H9 (cell line): Measurements from ENCODE around the gene MAD1L1. TPM values are rescaled to one million over a fixed set of nuclear protein-coding genes. Genes with fewer than 3 reads are reported as not detected.
"Not testable (repeated sequence)": the region's sequence is repeated elsewhere in the genome, so short reads cannot be mapped to it uniquely, and the experiment has no call there.

ENCODE experiments used
- DNase-seq: peaks from one replicate; pipeline ENCODE4 v3.0.0-alpha.2; 2017
- H2AFZ ChIP-seq: one replicate; pipeline ENCODE4 v1.6.1; 2013; ENCODE audit warnings: mild to moderate bottlenecking, low read length, control low read depth, moderate library complexity
- H2AK5ac ChIP-seq: 2 replicates; pipeline ENCODE4 v1.6.1; 2013; ENCODE audit warnings: low read length, control low read depth, mixed read lengths; ENCODE audit not compliant: insufficient read length
- H2BK120ac ChIP-seq: one replicate; pipeline ENCODE4 v1.6.1; 2013; ENCODE audit warnings: low read depth, mild to moderate bottlenecking, low read length, control low read depth, inconsistent platforms; ENCODE audit not compliant: poor library complexity, severe bottlenecking
- H2BK12ac ChIP-seq: 2 replicates; pipeline ENCODE4 v1.6.1; 2013; ENCODE audit warnings: low read length, control low read depth, mixed read lengths, low read depth; ENCODE audit not compliant: insufficient read length
- H2BK15ac ChIP-seq: 2 replicates; pipeline ENCODE4 v1.6.1; 2013; ENCODE audit warnings: low read depth, low read length, control low read depth
- H2BK20ac ChIP-seq: one replicate; pipeline ENCODE4 v1.6.1; 2013; ENCODE audit warnings: low read depth, mild to moderate bottlenecking, low read length, control low read depth, inconsistent platforms; ENCODE audit not compliant: poor library complexity, severe bottlenecking
- H2BK5ac ChIP-seq: 2 replicates; pipeline ENCODE4 v1.6.1; 2013; ENCODE audit warnings: low read length, control low read depth, mixed read lengths; ENCODE audit not compliant: insufficient read length
- H3K14ac ChIP-seq: 2 replicates; pipeline ENCODE4 v1.6.1; 2013; ENCODE audit warnings: low read length, control low read depth; ENCODE audit not compliant: insufficient read depth
- H3K18ac ChIP-seq: 2 replicates; pipeline ENCODE4 v1.6.1; 2013; ENCODE audit warnings: low read depth, mild to moderate bottlenecking, mixed read lengths, low read length, control low read depth; ENCODE audit not compliant: insufficient read length
- H3K23ac ChIP-seq: 2 replicates; pipeline ENCODE4 v1.6.1; 2013; ENCODE audit warnings: low read length, control low read depth, mixed read lengths, low read depth; ENCODE audit not compliant: insufficient read length
- H3K23me2 ChIP-seq: 2 replicates; pipeline ENCODE4 v1.6.1; 2013; ENCODE audit warnings: low read depth, mild to moderate bottlenecking, mixed read lengths, low read length, control low read depth; ENCODE audit not compliant: insufficient read length, poor library complexity, severe bottlenecking
- H3K27ac ChIP-seq: 2 replicates; pipeline ENCODE4 v1.5.1; 2013; ENCODE audit warnings: low read length, control low read depth, mixed read lengths, low read depth; ENCODE audit not compliant: insufficient read length
- H3K27me3 ChIP-seq: 2 replicates; pipeline ENCODE4 v1.6.1; 2013; ENCODE audit warnings: low read length, control low read depth, inconsistent platforms; ENCODE audit not compliant: insufficient read depth
- H3K4ac ChIP-seq: 2 replicates; pipeline ENCODE4 v1.6.1; 2013; ENCODE audit warnings: low read depth, mild to moderate bottlenecking, control low read depth, inconsistent platforms, low read length, moderate library complexity
- H3K4me1 ChIP-seq: 2 replicates; pipeline ENCODE4 v1.6.1; 2013; ENCODE audit warnings: low read length, control low read depth, inconsistent platforms; ENCODE audit not compliant: insufficient read depth
- H3K4me2 ChIP-seq: 2 replicates; pipeline ENCODE4 v1.6.1; 2013; ENCODE audit warnings: low read length, control low read depth, mixed read lengths; ENCODE audit not compliant: insufficient read length, insufficient read depth
- H3K56ac ChIP-seq: 2 replicates; pipeline ENCODE4 v1.6.1; 2013; ENCODE audit warnings: low read depth, mild to moderate bottlenecking, mixed read lengths, low read length, control low read depth; ENCODE audit not compliant: insufficient read length
- H3K79me1 ChIP-seq: 2 replicates; pipeline ENCODE4 v1.6.1; 2013; ENCODE audit warnings: low read depth, mild to moderate bottlenecking, moderate library complexity, low read length, control low read depth, inconsistent platforms; ENCODE audit not compliant: insufficient read depth, poor library complexity, severe bottlenecking
- H3K79me2 ChIP-seq: 2 replicates; pipeline ENCODE4 v1.6.1; 2013; ENCODE audit warnings: low read length, control low read depth, inconsistent platforms; ENCODE audit not compliant: insufficient read depth
- H3K9ac ChIP-seq: 2 replicates; pipeline ENCODE4 v1.6.1; 2013; ENCODE audit warnings: low read length, control low read depth, mixed read lengths; ENCODE audit not compliant: insufficient read length; ENCODE audit errors: extremely low read depth
- H3K9me3 ChIP-seq: one replicate; pipeline ENCODE4 v1.6.1; 2013; ENCODE audit warnings: low read depth, low read length, inconsistent platforms; ENCODE audit not compliant: control insufficient read depth
- H3T11ph ChIP-seq: one replicate; pipeline ENCODE4 v1.6.1; 2013; ENCODE audit warnings: mild to moderate bottlenecking, low read length, control low read depth, inconsistent platforms
- H4K20me1 ChIP-seq: one replicate; pipeline ENCODE4 v1.6.1; 2013; ENCODE audit not compliant: control insufficient read depth, insufficient read length, insufficient read depth
- H4K5ac ChIP-seq: 2 replicates; pipeline ENCODE4 v1.6.1; 2013; ENCODE audit warnings: low read depth, mild to moderate bottlenecking, mixed read lengths, low read length, control low read depth; ENCODE audit not compliant: insufficient read length
- H4K8ac ChIP-seq: replicated peaks from 2 replicates; pipeline ENCODE4 v1.6.1; 2013; ENCODE audit warnings: low read length, control low read depth, mixed read lengths, low read depth; ENCODE audit not compliant: insufficient read length
- H4K91ac ChIP-seq: 2 replicates; pipeline ENCODE4 v1.6.1; 2013; ENCODE audit warnings: low read depth, mild to moderate bottlenecking, moderate library complexity, mixed read lengths, low read length, control low read depth; ENCODE audit not compliant: insufficient read length
- H3K27ac Mint-ChIP-seq, 3 experiments: 2 replicates in 2 of 3; 3 replicates in 1 of 3; pipeline ENCODE4 v1.8.0; 2020 to 2021; ENCODE audit warnings: mixed read lengths in 3 of 3, mild to moderate bottlenecking in 1 of 3, moderate library complexity in 1 of 3
- H3K27me3 Mint-ChIP-seq: 2 replicates; pipeline ENCODE4 v1.8.0; 2021; ENCODE audit warnings: low read depth, mild to moderate bottlenecking, moderate library complexity, mixed read lengths
- H3K36me3 Mint-ChIP-seq, 3 experiments: 2 replicates in 2 of 3; 3 replicates in 1 of 3; pipeline ENCODE4 v1.8.0; 2020 to 2021; ENCODE audit warnings: low read depth in 3 of 3, mixed read lengths in 3 of 3; ENCODE audit not compliant: insufficient read depth in 1 of 3
- H3K4me1 Mint-ChIP-seq, 2 experiments: 2 replicates each; pipeline ENCODE4 v1.8.0; 2020; ENCODE audit warnings: mixed read lengths in 2 of 2
- H3K4me3 Mint-ChIP-seq, 2 experiments: 2 replicates in 1 of 2; 3 replicates in 1 of 2; pipeline ENCODE4 v1.8.0; 2020 to 2021; ENCODE audit warnings: mild to moderate bottlenecking in 2 of 2, mixed read lengths in 2 of 2, moderate library complexity in 1 of 2
- H3K9me3 Mint-ChIP-seq, 2 experiments: 2 replicates in 1 of 2; 3 replicates in 1 of 2; pipeline ENCODE4 v1.8.0; 2020; ENCODE audit warnings: mild to moderate bottlenecking in 2 of 2, mixed read lengths in 2 of 2, moderate library complexity in 1 of 2
- WGBS: extraction: QIAGEN DNeasy Blood & Tissue Kit; methylation state at CpG from one replicate; pipeline ENCODE4 v1.1.7; 2013; ENCODE audit warnings: missing lambda C conversion rate, low lambda C conversion rate, mixed read lengths; ENCODE audit not compliant: insufficient read length; ENCODE audit errors: extremely low coverage; 5-methylcytosine and 5-hydroxymethylcytosine counted together
- total RNA-seq: library from RNA; stranded (reverse); gene quantifications from 2 replicates; pipeline ENCODE4 v1.2.1, GENCODE V29; 2021

The MAD1L1 gene
- total RNA-seq, 1 experiment from 2014 or later = 39.0 TPM

GRCh38 chr7:1831933-1832535 lies 400.7 kb downstream of the MAD1L1 start:
- H3K27ac Mint-ChIP-seq, H3K4ac ChIP-seq, H3K79me1 ChIP-seq, H4K91ac ChIP-seq, H3K27me3 ChIP-seq, H3K4me1 Mint-ChIP-seq, H3K23me2 ChIP-seq, H3K9me3 ChIP-seq, H3K4me1 ChIP-seq, H3K18ac ChIP-seq, H3K4me2 ChIP-seq, DNase-seq, H3K14ac ChIP-seq, H3K79me2 ChIP-seq, H3K23ac ChIP-seq, H4K8ac ChIP-seq, H3K9ac ChIP-seq, H2BK20ac ChIP-seq, H3K56ac ChIP-seq, H4K5ac ChIP-seq, H2BK120ac ChIP-seq, H3T11ph ChIP-seq, H4K20me1 ChIP-seq, H2BK5ac ChIP-seq, H3K27me3 Mint-ChIP-seq, H3K4me3 Mint-ChIP-seq, H2AFZ ChIP-seq, H3K27ac ChIP-seq, H2BK12ac ChIP-seq, H2AK5ac ChIP-seq, H2BK15ac ChIP-seq: not testable (repeated sequence)
- Mint-ChIP-seq H3K9me3 (peaks cover 19 to 23% of the 10 kb centered on the region in 2 experiments; a peak in 4 of 5 replicates), H3K36me3 (peaks cover 9 to 16% (median 14%) of the 10 kb centered on the region in 3 experiments)
- WGBS = no CpG with 5 or more reads among the region's 1 CpG

DNA sequence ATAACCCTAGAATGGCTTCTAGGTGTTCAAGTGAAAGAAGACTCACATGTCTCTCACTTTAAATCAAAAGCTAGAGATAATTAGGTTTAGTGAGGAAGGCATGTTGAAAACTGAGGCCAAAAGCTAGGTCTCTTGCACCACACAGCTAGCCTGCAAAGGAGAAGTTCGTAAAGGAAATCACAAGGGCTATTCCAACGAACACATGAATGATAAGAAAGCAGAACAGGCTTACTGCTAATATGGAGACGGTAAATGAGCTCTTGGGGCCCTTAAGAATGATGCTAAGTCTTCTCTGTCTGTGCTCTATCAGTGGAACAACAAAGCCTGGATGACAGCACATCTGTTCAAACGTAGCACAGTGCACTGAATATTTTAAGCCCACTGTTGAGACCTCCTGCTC lies 401.3 kb downstream of the MAD1L1 start:
- not testable (repeated sequence) for H3T11ph ChIP-seq, H3K4me1 ChIP-seq, H3K79me1 ChIP-seq, H3K23ac ChIP-seq, H4K91ac ChIP-seq, H3K9me3 ChIP-seq, H3K9ac ChIP-seq, H3K14ac ChIP-seq, H2BK12ac ChIP-seq, H2AFZ ChIP-seq, H3K18ac ChIP-seq, H3K79me2 ChIP-seq, H2BK15ac ChIP-seq, H3K27me3 ChIP-seq, H3K27me3 Mint-ChIP-seq, H3K27ac ChIP-seq, DNase-seq, H3K4me1 Mint-ChIP-seq, H2BK20ac ChIP-seq, H4K20me1 ChIP-seq, H4K8ac ChIP-seq, H2BK120ac ChIP-seq, H4K5ac ChIP-seq, H2BK5ac ChIP-seq, H3K23me2 ChIP-seq, H2AK5ac ChIP-seq, H3K4me2 ChIP-seq, H3K4ac ChIP-seq, H3K4me3 Mint-ChIP-seq, H3K56ac ChIP-seq, H3K27ac Mint-ChIP-seq
- Mint-ChIP-seq H3K36me3 (peaks cover 9 to 16% (median 14%) of the 10 kb centered on the region in 3 experiments), H3K9me3 (peaks cover 19 to 23% of the 10 kb centered on the region in 2 experiments; a peak in 4 of 5 replicates)
- no CpG with 5 or more reads among the region's 4 CpGs for WGBS
